Stomach (tissue), 4 donors: ENCODE data around the gene NUDCD2.

Source experiments
- CTCF ChIP-seq, 7 experiments: fragments of 450-650 bp in 4 of 7; fragments of 200-600 bp in 3 of 7; sonication (generic) in 3 of 7; IDR thresholded peaks; one replicate each; pipeline ENCODE4 v1.5.1; 2016 to 2019; ENCODE audit warnings: antibody characterized with exemption in 7 of 7, control low read depth in 2 of 7, mild to moderate bottlenecking in 1 of 7
- POLR2AphosphoS5 ChIP-seq, 3 donors: sonication (generic); formaldehyde crosslinking; IDR thresholded peaks; one replicate each; pipeline ENCODE4 v1.6.1; 2016; ENCODE audit warnings: antibody characterized with exemption in 3 of 3

GRCh38 chr5:163505049-163505367 is 45.1 kb upstream of the NUDCD2 start:
- no peak for TF ChIP-seq CTCF (IDR thresholded peaks at IDR 0.05)
- no peak for TF ChIP-seq POLR2AphosphoS5 (IDR thresholded peaks at IDR 0.05)
